Smooth muscle cell (in vitro differentiated cells): Measurements from ENCODE around the gene PLA2G2C. TPM values are rescaled to one million over a fixed set of nuclear protein-coding genes. Genes with fewer than 3 reads are reported as not detected.

Experiments used
- DNase-seq: peaks from one replicate; lab custom pipeline; 2025; ENCODE audit not compliant: unreplicated experiment; lab: John Stamatoyannopoulos, UW
- H2AFZ ChIP-seq: fragments of 200-600 bp; sonication (generic); 2 replicates; pipeline ENCODE4 v1.6.0; 2016; ENCODE audit warnings: antibody characterized with exemption, low read depth, mild to moderate bottlenecking
- H3F3A ChIP-seq: fragments of 200-600 bp; sonication (generic); 2 replicates; pipeline ENCODE4 v1.6.0; 2017; ENCODE audit warnings: antibody characterized with exemption, low read depth
- H3K27ac ChIP-seq: fragments of 200-600 bp; sonication (generic); 2 replicates; pipeline ENCODE4 v1.5.1; 2016; ENCODE audit warnings: low read depth, mild to moderate bottlenecking
- H3K27me3 ChIP-seq: fragments of 200-600 bp; sonication (generic); 2 replicates; pipeline ENCODE4 v1.6.1; 2016; ENCODE audit warnings: low read depth, mild to moderate bottlenecking
- H3K36me3 ChIP-seq: fragments of 200-600 bp; sonication (generic); 2 replicates; pipeline ENCODE4 v1.5.1; 2016; ENCODE audit warnings: low read depth
- H3K4me1 ChIP-seq: fragments of 200-600 bp; sonication (generic); 2 replicates; pipeline ENCODE4 v1.5.1; 2016; ENCODE audit warnings: low read depth
- H3K4me2 ChIP-seq: fragments of 200-600 bp; sonication (generic); 2 replicates; pipeline ENCODE4 v1.6.0; 2016; ENCODE audit warnings: mild to moderate bottlenecking
- H3K4me3 ChIP-seq: fragments of 200-600 bp; sonication (generic); 2 replicates; pipeline ENCODE4 v1.5.1; 2016; ENCODE audit warnings: mild to moderate bottlenecking
- H3K79me2 ChIP-seq: fragments of 200-600 bp; sonication (generic); 2 replicates; pipeline ENCODE4 v1.6.0; 2016; ENCODE audit warnings: low read depth, mild to moderate bottlenecking
- H3K9ac ChIP-seq: fragments of 200-600 bp; sonication (generic); 2 replicates; pipeline ENCODE4 v1.6.0; 2016; ENCODE audit warnings: low read depth
- H3K9me3 ChIP-seq: fragments of 200-600 bp; sonication (generic); replicated peaks from 2 replicates; pipeline ENCODE4 v1.5.1; 2016; ENCODE audit warnings: low read depth
- H4K20me1 ChIP-seq: fragments of 200-600 bp; sonication (generic); 2 replicates; pipeline ENCODE4 v1.6.0; 2016; ENCODE audit warnings: low read depth
- CTCF ChIP-seq: fragments of 200-600 bp; sonication (generic); IDR thresholded peaks from 2 replicates; pipeline ENCODE4 v1.5.1; 2017; ENCODE audit warnings: borderline replicate concordance, mild to moderate bottlenecking, antibody characterized with exemption; ENCODE audit not compliant: insufficient read depth, poor library complexity, severe bottlenecking
- WGBS: methylation state at CpG from one replicate; pipeline ENCODE4 v1.1.7; 2016; ENCODE audit warnings: low lambda C conversion rate; 5-methylcytosine and 5-hydroxymethylcytosine counted together
- polyA plus RNA-seq: library from polyadenylated mRNA; unstranded; fragments of >200 nt; fragmentation: Nextera tagmentation; extraction: Ambion mirVana; gene quantifications from 2 replicates; pipeline ENCODE4 v1.2.1, GENCODE V29; 2016
- total RNA-seq: library from RNA; depleted of rRNA; stranded (reverse); fragments of >200 nt; gene quantifications from 2 replicates; pipeline ENCODE4 v1.2.3, GENCODE V29; 2014

Gene PLA2G2C
- total and polyA plus RNA-seq, 2 experiments from 2014 or later: 0.09 TPM; not detected in 1

- no peaks in the 10 kb centered on the region for H3F3A ChIP-seq
- no peaks in the 10 kb centered on the region for H3K4me1 ChIP-seq
- H3K9me3 ChIP-seq: no peaks in the 10 kb centered on the region
- no peak for DNase-seq
- no peaks in the 10 kb centered on the region for H3K79me2 ChIP-seq
- no peak overlapping the region for H3K4me2 ChIP-seq
- H3K27me3 ChIP-seq: peaks cover 5% of the 10 kb centered on the region
- TF ChIP-seq CTCF: no peak
- H3K4me3 ChIP-seq: no peak overlapping the region
- H3K27ac ChIP-seq: no peak overlapping the region
- 77% methylated on average over 7 of the region's 7 CpGs for WGBS
- H3K9ac ChIP-seq: no peak overlapping the region
- no peaks in the 10 kb centered on the region for H4K20me1 ChIP-seq
- no peak overlapping the region for H2AFZ ChIP-seq
- no peaks in the 10 kb centered on the region for H3K36me3 ChIP-seq
Measured at GRCh38 chr1:20198918-20199317, 12.6 kb upstream of the PLA2G2C start.

DNA sequence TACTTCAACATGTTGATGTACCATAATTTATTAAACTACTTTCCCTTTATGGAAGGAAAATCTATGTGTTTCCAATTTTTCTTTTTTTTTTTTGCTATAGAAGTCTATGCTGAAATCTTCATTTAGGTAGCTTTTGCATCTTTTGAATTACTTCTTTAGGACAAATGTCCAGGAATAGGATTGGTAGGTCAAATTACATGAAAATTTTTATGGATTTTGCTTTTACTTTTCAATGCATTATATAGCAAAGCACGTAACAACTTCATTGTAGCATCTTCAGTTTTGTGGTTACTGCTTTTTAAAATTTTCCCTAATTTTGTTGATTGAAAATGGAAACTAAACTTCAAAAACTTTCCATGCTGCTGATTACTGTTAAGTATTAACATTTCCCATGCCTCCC lies 12.0 kb upstream of the PLA2G2C start:
- Histone ChIP-seq H3F3A (no peaks in the 10 kb centered on the region), H3K9ac (no peak overlapping the region), H3K4me1 (no peaks in the 10 kb centered on the region), H3K9me3 (no peaks in the 10 kb centered on the region), H3K36me3 (no peaks in the 10 kb centered on the region), H2AFZ (no peak overlapping the region), H3K27ac (no peak overlapping the region), H3K4me2 (no peak overlapping the region), H3K27me3 (peaks cover 5% of the 10 kb centered on the region), H4K20me1 (no peaks in the 10 kb centered on the region), H3K79me2 (no peaks in the 10 kb centered on the region), H3K4me3 (no peak overlapping the region)
- WGBS: 96% methylated on average over 1 of the region's 1 CpG
- no peak for DNase-seq
- no peak for TF ChIP-seq CTCF

GRCh38 chr1:20197329-20197791 lies 11.0 kb upstream of the PLA2G2C start:
- H2AFZ ChIP-seq: no peak overlapping the region

More at GRCh38 chr1:20197329-20197791, 11.0 kb upstream of the PLA2G2C start:
- no peak for TF ChIP-seq CTCF
- no peak overlapping the region for H3K4me3 ChIP-seq
- H3K27ac ChIP-seq: no peak overlapping the region
- 86% methylated on average over 6 of the region's 6 CpGs for WGBS
- H3K9ac ChIP-seq: no peak overlapping the region
- H3K27me3 ChIP-seq: peaks cover under 1% of the 10 kb centered on the region
- no peaks in the 10 kb centered on the region for H3K9me3 ChIP-seq
- H3F3A ChIP-seq: no peaks in the 10 kb centered on the region
- H3K4me1 ChIP-seq: no peaks in the 10 kb centered on the region
- no peaks in the 10 kb centered on the region for H4K20me1 ChIP-seq
- H3K79me2 ChIP-seq: no peaks in the 10 kb centered on the region
- H3K36me3 ChIP-seq: no peaks in the 10 kb centered on the region
- no peak for DNase-seq
- H3K4me2 ChIP-seq: no peak overlapping the region
